Activated B cell treated with CpG ODN at 0.5 μM for 24 hours (primary cell): ENCODE data around the gene SCNM1. TPM values are rescaled to one million over a fixed set of nuclear protein-coding genes. Genes with fewer than 3 reads are reported as not detected.

ENCODE experiments used
- ATAC-seq: fragments of 200-7000 bp; cut with Tn5 transposase; one replicate; pipeline ENCODE4 v1.10.0; 2021; ENCODE audit warnings: low read depth, mild to moderate bottlenecking, moderate library complexity
- CTCF ChIA-PET: fragments of 350-600 bp; sonication (Branson Sonifier 250); formaldehyde crosslinking; loops from one replicate; lab custom pipeline; 2021; ENCODE audit warnings: antibody characterized with exemption; lab: Charles Lee
- POLR2A ChIA-PET: fragments of 350-600 bp; sonication (Branson Sonifier 250); formaldehyde crosslinking; loops from one replicate; lab custom pipeline; 2021; ENCODE audit warnings: antibody characterized with exemption; lab: Charles Lee
- DNase-seq: peaks from one replicate; pipeline ENCODE4 v3.0.0; 2022
- H3K27ac Mint-ChIP-seq: one replicate; pipeline ENCODE4 v1.8.0; 2020; ENCODE audit warnings: mixed read lengths
- H3K27me3 Mint-ChIP-seq: one replicate; pipeline ENCODE4 v1.8.0; 2021; ENCODE audit warnings: mixed read lengths
- H3K36me3 Mint-ChIP-seq: one replicate; pipeline ENCODE4 v1.8.0; 2021; ENCODE audit warnings: low read depth, mixed read lengths
- H3K4me1 Mint-ChIP-seq: one replicate; pipeline ENCODE4 v1.8.0; 2021; ENCODE audit warnings: mixed read lengths
- H3K4me3 Mint-ChIP-seq: one replicate; pipeline ENCODE4 v1.8.0; 2020; ENCODE audit warnings: mild to moderate bottlenecking, mixed read lengths
- H3K9me3 Mint-ChIP-seq: one replicate; pipeline ENCODE4 v1.8.0; 2020; ENCODE audit warnings: mixed read lengths
- CTCF ChIP-seq: fragments of 200-600 bp; IDR thresholded peaks from one replicate; pipeline ENCODE4 v1.8.0; 2022; ENCODE audit warnings: antibody characterized with exemption, mild to moderate bottlenecking
- intact Hi-C: fragments of 100-400 bp; cut with micrococcal nuclease; formaldehyde crosslinking; loops from one replicate; pipeline ENCODE4 v1.15.1; 2024
- total RNA-seq: library from RNA; stranded (reverse); gene quantifications from 2 replicates; pipeline ENCODE4 v1.2.3, GENCODE V29; 2022

SCNM1 gene
- total RNA-seq, 1 donor from 2014 or later: 58.2 TPM

DNA sequence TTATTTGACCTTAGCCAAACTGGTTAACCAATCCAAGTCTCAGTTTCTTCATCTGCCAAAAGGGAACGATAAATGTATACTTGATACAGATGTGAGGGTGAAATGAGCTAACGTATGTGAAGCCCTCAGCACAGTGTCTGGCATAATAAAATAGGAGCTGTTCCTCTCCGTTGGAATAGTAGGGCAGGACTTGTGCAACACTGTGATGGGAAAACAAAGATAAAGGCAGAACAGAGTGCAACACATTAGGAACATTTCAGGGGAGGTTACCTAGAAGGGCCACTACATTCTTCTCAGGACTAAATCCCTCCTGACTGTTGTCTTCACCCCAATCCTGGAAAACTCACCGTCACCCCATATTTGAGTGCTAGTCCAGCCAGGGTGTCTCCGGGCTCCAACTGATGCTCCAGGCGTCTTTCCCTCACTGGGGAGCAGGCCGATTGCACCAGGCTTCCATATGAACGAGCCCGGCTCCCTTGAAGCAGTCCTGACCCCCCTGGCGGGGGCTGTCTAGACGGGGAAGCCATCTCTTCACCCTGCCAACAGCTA is 1.1 kb upstream of the SCNM1 start:
- intact Hi-C loops: loop anchor here (1.0 to 10.0 kb wide), 5 partner anchors 9 to 450 kb away; partner anchors contain the start of genes SEMA6C, SNX27 and TNFAIP8L2
- no peaks in the 10 kb centered on the region for H3K9me3 Mint-ChIP-seq
- peaks cover 48% of the 10 kb centered on the region for H3K36me3 Mint-ChIP-seq
- ATAC-seq: no peak
- no peak for DNase-seq
- ChIA-PET POLR2A (interaction anchor here (0.5 to 2.5 kb wide), 3 partner anchors 8 to 100 kb away, joined by 4 to 22 read pairs (median 12); partner anchors contain the start of genes TNFAIP8L2 and VPS72), CTCF (interaction anchor here (2.7 kb wide), 1 partner anchor 65 kb away, joined by 8 read pairs; no protein-coding TSS in a partner anchor)
- H3K27ac Mint-ChIP-seq: peak overlapping the region; percentile 89
- TF ChIP-seq CTCF: no peak
- peak overlapping the region; percentile 92 for H3K4me3 Mint-ChIP-seq
- peaks cover 42% of the 10 kb centered on the region for H3K4me1 Mint-ChIP-seq
- H3K27me3 Mint-ChIP-seq: no peaks in the 10 kb centered on the region

DNA sequence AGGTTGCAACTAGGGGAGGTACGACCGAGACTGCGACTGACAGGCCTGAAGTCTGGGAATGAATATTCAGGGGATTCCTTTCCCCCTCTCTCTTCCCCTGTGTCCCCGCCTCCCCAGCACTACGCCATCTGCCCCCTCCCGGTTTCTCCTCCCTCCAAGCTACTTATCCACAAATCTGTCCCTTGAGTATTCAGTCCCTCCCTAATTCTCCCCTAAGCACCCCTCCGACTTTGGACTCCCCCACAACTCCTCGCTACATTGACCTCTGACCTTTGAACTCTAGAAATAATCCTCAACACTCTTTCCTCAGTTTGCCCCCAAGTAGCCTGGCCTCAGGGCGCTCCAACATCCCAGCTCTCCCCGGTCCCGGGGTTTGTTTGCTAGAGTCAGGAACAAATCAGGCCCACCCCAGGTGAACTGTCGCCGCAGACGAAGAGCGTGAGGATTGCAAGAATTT is 635 bp upstream of the SCNM1 start:
- peak overlapping the region; percentile 89 for H3K27ac Mint-ChIP-seq
- CTCF ChIA-PET: interaction anchor here (2.7 kb wide), 1 partner anchor 66 kb away, joined by 8 read pairs; no protein-coding TSS in a partner anchor
- H3K36me3 Mint-ChIP-seq: peaks cover 51% of the 10 kb centered on the region
- no peaks in the 10 kb centered on the region for H3K27me3 Mint-ChIP-seq
- intact Hi-C loops: loop anchor here (1.0 to 10.0 kb wide), 5 partner anchors 9 to 449 kb away; partner anchors contain the start of genes SEMA6C, SNX27 and TNFAIP8L2
- no peaks in the 10 kb centered on the region for H3K9me3 Mint-ChIP-seq
- peaks cover 39% of the 10 kb centered on the region for H3K4me1 Mint-ChIP-seq
- DNase-seq: no peak
- POLR2A ChIA-PET: interaction anchor here (0.5 to 2.5 kb wide), 5 partner anchors 8 to 99 kb away, joined by 3 to 22 read pairs (median 6); partner anchors contain the start of genes TNFAIP8L2 and VPS72
- no peak for TF ChIP-seq CTCF
- no peak for ATAC-seq
- peak overlapping the region; percentile 92 for H3K4me3 Mint-ChIP-seq

- POLR2A ChIA-PET: interaction anchor here (0.8 to 2.5 kb wide), 9 partner anchors 9 to 803 kb away, joined by 3 to 22 read pairs (median 6); partner anchors contain the start of genes MLLT11, PSMD4, RPRD2 and TNFAIP8L2
- no peak for DNase-seq
- ATAC-seq: no peak
- no peak for TF ChIP-seq CTCF
- H3K36me3 Mint-ChIP-seq: peaks cover 57% of the 10 kb centered on the region
- peak overlapping the region; percentile 89 for H3K27ac Mint-ChIP-seq
- peaks cover 35% of the 10 kb centered on the region for H3K4me1 Mint-ChIP-seq
- CTCF ChIA-PET: interaction anchor here (2.7 kb wide), 1 partner anchor 67 kb away, joined by 8 read pairs; no protein-coding TSS in a partner anchor
- no peaks in the 10 kb centered on the region for H3K27me3 Mint-ChIP-seq
- H3K4me3 Mint-ChIP-seq: peak overlapping the region; percentile 92
- intact Hi-C loops: loop anchor here (1.0 to 10.0 kb wide), 4 partner anchors 24 to 448 kb away; partner anchors contain the start of genes PIP5K1A, PSMD4, SNX27 and VPS72
- H3K9me3 Mint-ChIP-seq: no peaks in the 10 kb centered on the region
These were observed 587 bp downstream of the SCNM1 start for GRCh38 chr1:151166505-151166956.

DNA sequence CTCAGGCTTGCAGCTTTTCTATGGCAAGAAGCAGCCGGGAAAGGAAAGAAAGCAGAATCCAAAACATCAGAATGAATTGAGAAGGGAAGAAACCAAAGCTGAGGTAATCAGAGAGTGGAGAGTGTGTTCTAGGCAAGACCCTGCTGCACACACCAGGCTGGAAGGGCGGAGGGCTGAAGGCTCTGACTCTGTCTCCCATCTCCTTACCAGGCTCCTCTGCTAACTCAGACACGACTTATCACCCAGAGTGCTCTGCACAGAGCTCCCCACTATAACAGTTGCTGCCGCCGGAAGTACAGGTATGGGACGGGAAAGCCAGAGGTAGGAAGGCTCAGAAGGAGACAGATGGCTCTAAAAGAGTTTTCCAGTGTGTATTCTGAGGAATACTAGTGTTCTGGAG is 1.2 kb downstream of the SCNM1 start:
- no peaks in the 10 kb centered on the region for H3K9me3 Mint-ChIP-seq
- H3K27me3 Mint-ChIP-seq: no peaks in the 10 kb centered on the region
- intact Hi-C loops: loop anchor here (10.0 kb wide), 1 partner anchor 448 kb away; the partner anchor contains the start of gene SNX27
- H3K4me1 Mint-ChIP-seq: peaks cover 33% of the 10 kb centered on the region
- no peak overlapping the region for H3K27ac Mint-ChIP-seq
- CTCF ChIA-PET: interaction anchor here (2.7 kb wide), 1 partner anchor 67 kb away, joined by 8 read pairs; no protein-coding TSS in a partner anchor
- ATAC-seq: no peak
- POLR2A ChIA-PET: interaction anchor here (1.0 to 2.5 kb wide), 7 partner anchors 10 to 114 kb away, joined by 3 to 22 read pairs (median 7); partner anchors contain the start of genes MLLT11, PSMD4, TNFAIP8L2 and VPS72
- H3K4me3 Mint-ChIP-seq: peak overlapping the region; percentile 92
- no peak for DNase-seq
- no peak for TF ChIP-seq CTCF
- peaks cover 55% of the 10 kb centered on the region for H3K36me3 Mint-ChIP-seq

- peaks cover 11% of the 10 kb centered on the region for H3K4me1 Mint-ChIP-seq
- DNase-seq: no peak
- H3K36me3 Mint-ChIP-seq: peaks cover 74% of the 10 kb centered on the region
- no peak overlapping the region for H3K27ac Mint-ChIP-seq
- intact Hi-C loops: no loop called here
- no peaks in the 10 kb centered on the region for H3K9me3 Mint-ChIP-seq
- ATAC-seq: no peak
- CTCF ChIA-PET: no interaction called here
- POLR2A ChIA-PET: interaction anchor here (0.6 to 1.5 kb wide), 2 partner anchors 19 to 580 kb away, joined by 5 read pairs; partner anchors contain the start of gene VPS72
- no peak for TF ChIP-seq CTCF
- H3K27me3 Mint-ChIP-seq: no peaks in the 10 kb centered on the region
- no peak overlapping the region for H3K4me3 Mint-ChIP-seq
These were observed 5.2 kb downstream of the SCNM1 start for GRCh38 chr1:151171190-151171589.
